Effector CD4-positive, alpha-beta T cell (primary cell): ENCODE data around the gene TANGO6.
"Not testable (repeated sequence)": the region's sequence is repeated elsewhere in the genome, so short reads cannot be mapped to it uniquely, and the experiment has no call there.

ENCODE experiments used
- DNase-seq: peaks from one replicate; pipeline ENCODE4 v3.0.0-alpha.2; 2020

Gene TANGO6

DNA sequence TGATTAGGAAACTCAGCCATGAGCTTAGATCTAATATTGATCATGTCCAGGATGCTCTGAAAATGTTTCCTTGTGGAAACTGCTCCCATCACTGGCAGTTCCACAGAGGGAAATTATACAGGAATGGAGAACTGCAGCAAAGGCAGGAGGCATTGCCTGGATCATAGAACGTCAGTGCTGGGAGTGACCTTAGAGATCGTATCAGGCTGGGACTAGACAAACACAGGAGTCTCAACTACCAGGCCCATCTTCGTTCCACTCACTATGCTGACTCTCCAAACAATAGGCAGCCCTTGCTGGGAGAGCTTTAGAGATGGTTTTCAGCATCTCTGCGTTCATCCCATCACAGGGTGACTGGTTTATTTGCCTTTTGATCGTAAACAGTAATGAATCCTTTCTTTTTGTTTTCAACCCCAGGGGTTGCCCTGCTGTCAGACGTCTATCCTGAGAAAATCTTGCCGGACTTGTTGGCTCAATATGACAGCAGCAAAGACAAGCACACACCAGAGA is 130.3 kb downstream of the TANGO6 start:
- no peak for DNase-seq

DNA sequence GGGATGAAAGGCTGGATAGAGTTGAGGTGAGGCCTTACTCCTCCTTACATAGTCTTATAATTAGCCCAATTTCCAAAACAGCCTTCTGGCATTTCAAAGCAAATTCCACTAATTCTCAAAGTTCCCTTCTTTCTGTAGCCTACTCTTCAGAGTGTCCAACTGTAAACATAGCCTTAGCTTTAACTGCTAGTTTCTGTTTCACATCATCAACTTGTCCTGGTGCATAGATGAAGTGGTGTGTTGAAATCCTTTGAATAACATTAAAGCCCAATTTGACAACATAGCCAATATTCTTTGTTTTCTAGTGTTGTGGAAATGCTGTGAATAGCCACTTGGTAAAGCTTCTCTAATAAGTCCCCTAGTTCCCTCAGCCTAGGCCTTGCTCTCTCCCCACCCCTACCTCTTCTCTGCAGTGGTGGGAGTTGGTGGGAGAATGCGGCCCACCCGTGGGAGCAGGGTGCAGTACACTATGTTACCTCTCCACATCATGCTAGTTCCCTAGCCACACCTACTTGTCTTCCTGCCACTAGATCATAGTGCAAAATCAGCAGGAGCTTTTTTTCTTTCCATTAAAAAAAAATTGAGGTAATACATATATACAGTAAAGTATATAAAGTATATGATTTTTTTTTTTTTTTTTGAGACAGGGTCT is 135.1 kb downstream of the TANGO6 start:
- no peak for DNase-seq

DNA sequence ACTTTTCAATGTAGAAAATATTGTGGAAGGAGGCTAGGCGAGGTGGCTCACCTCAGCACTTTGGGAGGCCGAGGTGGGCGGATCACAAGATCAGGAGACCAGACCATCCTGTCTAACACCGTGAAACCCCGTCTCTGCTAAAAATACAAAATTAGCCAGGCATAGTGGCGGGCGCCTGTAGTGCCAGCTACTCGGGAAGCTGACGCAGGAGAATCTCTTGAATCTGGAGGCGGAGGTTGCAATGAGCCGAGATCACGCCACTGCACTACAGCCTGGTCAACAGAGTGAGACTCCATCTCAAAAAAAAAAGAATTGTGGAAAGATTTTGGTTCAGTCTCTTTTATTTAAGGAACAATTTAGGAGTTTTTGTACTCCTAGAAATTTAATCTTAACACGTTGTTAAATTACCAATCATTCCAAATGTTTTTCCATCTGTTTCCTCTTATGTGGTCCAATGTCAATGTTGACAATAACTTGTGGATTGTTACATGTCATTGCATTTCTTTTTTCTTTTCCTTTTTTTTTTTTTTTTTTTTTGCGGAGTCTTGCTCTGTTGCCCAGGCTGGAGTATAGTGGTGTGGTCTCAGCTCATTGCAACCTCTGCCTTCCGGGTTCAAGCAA is 137.5 kb downstream of the TANGO6 start:
- no peak for DNase-seq

DNA sequence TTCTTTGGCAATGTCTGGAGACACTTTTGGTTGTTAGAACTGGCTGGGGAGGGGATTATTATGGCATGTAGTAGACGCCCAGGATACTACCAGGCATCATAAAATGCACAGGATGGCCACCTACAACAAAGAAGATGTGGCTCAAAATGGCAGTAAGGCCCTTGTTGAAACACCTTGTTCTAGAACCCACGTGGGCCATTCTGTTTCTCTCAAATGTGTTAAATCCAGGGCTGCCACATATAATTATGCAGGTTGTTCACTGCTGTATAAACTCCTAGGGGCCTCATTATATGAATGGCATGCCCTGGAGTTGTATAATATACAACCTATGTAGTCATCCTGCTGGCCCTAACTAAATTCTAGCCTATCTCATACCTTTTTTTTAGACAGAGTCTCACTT is 138.6 kb downstream of the TANGO6 start:
- no peak for DNase-seq

DNA sequence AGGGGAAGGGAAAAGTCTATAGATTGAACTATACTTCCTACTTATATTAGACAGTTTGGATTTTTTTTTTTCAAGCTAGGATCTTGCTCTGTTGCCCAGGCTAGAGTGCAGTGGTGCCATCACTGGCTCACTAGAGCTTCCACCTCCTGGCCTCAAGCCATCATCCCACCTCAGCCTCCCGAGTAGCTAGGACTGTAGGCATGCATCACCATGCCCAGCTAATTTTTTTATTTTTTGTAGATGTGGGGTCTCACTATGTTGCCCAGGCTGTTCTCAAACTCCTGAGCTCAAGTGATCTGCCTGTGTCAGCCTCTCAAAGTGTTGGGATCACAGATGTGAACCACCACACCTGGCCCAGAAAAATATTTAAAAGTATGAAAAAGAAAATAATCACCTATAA is 141.1 kb downstream of the TANGO6 start:
- no peak for DNase-seq

DNA sequence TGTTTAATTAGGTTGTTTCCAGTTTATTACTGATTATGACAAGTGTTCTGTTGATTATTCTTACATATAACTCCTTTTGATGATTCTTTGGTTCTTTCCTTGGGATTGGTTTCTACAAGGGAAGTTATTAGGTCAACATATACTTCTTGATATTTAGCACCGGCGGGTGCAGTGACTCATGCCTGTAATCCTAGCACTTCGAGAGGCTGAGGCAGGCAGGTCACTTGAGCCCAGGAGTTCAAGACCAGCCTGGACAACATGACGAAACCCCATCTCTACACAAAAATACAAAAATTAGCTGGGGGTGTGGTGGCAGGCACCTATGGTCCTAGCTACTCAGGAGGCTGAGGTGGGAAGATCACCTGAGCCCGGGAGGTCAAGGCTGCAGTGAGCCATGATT is 141.9 kb downstream of the TANGO6 start:
- no peak for DNase-seq

DNA sequence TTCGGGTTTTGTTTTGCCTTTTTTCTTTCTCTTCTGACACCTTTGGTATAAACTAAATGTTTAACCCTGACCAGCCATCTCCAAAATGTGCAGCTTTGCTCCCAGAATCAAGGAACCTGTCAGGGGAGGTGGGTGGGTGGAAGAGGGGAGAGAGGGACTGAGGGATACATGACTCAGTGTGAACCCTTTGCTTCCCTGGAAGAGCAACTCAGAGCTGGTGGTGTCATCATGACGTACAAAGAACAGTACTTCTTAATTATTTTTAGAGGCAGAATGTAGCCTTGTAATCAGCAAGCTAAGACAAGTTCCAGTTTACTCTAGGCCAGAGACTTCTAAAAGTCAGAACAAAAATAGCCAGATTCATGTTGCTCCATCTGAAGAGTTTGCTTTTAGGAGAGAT is 142.5 kb downstream of the TANGO6 start:
- no peak for DNase-seq

DNA sequence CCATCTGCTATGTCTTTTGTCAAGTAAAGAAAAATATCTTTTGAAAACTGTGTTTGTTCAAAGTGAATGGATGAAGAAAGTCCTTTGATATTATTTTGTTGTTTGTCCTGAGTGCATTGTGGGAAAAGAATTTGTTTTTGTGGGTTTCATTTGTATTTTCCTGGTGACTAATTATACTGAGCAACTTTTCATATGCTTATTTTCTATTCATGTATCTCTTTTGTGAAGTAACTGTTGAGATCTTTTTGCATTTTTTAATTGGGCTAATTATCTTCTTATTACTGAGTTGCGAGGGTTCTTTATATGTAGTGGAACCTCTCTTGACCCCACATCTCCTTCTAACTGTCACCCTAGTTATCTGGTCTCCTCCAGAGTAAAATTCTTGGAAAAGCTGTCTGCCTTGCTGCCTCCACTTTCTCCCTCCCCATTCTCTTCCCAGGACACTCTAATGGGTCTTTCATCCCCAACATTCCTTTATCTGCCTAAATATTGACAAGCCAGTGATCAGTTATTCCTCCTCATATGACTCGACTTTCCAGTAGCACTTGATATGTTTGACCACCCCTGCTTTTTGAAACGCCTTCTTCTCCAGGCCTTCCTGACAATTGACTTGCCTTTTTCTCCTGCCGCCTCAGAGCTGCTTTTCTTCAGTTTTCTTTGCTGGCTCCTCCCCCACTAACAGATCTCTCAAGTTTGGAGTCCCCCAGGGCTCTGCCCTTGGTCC is 144.6 kb downstream of the TANGO6 start:
- no peak for DNase-seq

DNA sequence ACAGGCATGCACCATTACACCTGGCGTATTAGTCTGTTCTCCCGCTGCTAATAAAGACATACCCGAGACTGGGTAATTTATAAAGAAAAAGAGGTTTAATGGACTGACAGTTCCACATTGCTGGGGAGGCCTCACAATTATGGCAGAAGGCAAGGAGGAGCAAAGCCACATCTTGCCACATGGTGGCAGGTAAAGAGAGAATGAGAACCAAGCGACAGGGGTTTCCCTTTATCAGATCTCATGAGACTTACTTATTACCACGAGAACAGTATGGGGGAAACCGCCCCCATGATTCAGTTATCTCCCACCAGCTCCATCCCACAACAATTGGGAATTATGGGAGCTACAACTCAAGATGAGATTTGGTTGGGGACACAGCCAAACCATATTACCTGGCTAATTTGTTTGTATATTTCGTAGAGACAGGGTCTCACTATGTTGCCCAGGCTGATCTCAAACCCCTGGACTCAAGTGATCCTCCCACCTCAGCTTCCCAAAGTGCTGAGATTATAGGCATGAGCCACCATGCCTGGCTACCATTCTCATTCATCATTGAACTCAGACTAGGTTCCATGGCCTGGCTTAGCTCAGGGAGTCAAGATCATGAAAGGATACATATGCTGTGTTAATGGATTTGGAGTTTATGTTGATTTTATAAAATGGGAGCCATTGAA is 147.0 kb downstream of the TANGO6 start:
- not testable (repeated sequence) for DNase-seq

DNA sequence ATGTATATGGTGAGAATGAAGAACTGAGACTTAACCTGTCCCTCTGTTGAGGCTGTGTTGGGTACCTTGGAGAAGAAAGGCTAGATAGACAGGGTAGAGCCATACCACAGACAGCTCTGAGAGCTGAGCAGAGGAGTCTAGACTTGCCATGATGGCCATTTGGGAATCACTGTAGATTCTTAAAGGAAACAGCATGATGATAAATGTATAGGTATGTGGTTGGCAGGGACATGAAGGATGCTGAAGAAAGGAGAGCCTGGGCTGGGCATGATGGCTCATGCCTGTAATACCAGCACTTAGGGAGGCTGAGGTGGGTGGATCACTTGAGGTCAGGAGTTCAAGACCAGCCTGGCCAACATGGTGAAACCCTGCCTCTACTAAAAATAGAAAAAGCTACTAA is 147.7 kb downstream of the TANGO6 start:
- no peak for DNase-seq

DNA sequence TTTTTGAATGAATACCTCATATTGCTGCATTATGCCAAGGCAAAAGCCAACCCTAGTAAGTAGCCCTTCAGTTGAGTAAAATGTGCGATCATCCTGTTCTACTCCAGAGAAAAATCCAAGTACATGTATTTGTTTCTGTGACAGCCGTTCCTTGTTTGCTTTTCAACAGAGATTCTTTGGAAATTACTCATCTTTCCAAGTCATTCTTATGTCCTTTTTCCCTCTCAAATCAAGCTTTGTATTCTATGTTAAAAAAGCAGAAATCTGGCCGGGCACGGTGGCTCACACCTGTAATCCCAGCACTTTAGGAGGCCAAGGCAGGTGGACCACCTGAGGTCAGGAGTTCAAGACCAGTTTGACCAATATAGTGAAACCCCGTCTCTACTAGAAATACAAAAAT is 149.2 kb downstream of the TANGO6 start:
- DNase-seq = no peak

DNA sequence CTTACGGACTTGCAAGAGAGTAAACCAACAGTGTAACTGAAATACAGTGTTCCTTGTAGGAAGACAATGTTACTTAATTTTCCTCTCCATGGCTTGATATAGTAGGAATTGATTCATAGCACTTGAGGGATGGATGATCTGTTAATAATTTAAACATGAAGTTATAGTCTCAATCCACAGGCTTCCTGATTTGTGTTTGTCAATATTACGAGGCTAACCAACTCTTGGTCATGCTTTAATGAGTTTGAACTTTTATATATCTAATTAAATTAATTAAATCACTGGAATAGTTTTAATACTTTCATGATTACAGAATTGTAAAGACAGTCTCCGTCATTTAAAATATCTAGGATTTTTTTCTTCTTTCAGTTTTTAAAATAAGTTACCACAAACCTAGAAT is 150.1 kb downstream of the TANGO6 start:
- no peak for DNase-seq

DNA sequence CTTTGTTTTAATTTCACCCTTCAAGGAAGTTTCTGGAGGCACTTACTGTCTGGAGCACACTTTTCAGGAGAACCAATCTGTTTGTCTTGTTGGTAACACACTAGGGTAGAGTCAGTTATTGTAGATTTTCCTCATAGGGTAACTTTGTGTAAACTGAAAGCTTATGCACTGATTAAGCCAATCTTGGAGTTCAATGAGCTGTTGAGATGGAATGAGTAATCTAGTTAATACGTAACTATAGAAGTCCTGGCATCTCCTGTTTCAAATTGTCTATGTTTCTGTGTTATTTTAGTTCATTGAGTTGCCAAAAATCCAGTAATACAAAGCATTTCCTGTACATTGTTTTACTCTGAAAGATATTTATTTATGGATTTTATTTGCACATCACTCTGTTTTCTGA is 150.6 kb downstream of the TANGO6 start:
- no peak for DNase-seq

DNA sequence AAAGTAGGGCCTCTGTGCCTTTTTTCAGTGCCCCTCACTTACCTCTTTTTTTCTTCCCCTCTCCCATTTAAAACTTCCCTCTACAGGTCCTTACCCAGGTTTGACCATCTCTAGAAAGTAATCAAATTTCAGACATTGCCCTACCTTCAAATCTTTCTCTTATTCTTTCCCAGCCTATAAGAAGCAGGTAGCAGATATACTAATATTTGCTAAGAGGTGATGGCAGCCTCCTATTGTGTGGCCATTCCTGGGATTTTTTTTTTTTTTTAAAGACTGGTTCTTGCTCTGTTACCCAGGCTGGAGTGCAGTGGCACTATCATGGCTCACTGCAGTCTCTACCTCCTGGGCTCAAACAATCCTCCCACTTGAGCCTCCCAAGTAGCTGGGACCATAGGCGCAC is 151.0 kb downstream of the TANGO6 start:
- DNase-seq = no peak

DNA sequence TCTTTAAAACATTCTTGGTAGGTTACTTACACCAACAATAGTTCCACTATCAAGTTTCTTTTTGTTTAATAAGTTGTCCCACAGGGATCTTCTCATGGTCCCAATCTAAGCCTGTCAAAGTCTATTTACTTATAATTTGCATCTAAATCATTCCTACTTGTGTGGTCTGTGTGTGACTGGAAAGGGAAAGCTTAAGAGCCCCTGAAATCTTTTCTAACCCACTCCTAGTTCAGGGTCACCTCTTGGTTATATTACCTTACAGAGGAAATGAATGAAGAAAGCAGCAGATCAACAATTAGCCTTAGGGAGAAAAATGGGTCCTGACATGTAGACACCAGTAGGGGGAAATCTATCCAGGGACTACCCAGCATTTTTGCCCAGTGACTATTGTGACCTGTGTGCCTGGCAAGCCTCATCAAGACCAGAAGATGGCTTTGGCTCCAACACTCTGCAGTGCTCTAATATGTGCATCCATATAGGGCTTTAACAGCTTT is 151.7 kb downstream of the TANGO6 start:
- no peak for DNase-seq

DNA sequence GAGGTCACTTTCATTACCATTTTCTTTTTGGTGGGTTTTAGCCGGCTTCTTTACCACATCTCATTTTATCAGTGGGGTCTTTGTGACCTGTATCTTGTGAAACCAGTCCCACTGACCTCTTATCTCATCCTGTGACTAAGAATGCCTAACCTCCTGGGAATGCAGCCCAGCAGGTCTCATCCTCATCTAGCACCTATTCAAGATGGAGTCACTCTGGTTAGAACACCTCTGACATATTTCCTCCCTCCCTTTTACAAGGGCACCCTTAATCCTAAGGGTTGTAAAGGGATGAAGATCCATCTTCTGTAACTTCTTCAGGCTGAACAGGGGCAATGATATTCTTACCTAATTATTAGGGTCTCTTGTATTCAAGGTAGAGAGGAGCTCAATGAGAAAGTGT is 154.2 kb downstream of the TANGO6 start:
- no peak for DNase-seq

DNA sequence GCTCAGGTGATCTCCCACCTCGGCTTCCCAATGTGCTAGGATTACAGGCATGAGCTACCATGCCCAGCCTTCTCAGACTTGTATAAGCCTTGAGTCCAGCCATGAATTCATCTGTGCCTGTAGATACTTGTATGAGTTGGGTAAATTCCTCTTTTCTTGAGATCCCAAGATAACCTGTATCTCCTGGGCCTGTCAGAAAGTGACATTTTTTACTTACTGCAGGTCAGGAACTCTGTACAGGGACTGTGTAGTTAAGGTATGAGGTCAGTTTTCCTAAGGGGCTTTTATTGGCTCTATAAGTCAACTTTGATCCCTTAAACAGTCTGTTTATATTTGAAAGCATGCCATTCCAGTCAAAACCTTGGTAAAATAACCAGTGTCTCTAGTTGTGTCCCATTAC is 155.8 kb downstream of the TANGO6 start:
- DNase-seq = no peak

DNA sequence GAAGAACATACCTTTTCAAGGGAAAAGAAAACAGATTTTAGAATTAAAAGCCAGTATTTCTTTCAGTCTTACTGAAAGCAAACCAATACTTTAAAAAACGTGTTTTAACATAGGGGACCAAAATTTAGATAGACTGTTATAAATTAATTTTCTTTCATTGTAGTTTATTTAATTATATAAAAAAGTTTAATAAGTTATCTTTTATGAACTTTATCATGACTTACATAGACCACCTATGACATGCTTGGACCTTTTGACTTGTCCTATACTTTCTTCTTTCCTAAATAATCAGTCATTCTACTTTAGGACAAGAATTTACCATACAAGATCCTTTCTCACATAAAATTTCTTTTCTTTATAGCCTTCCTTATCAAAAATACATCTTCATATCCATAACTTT is 160.2 kb downstream of the TANGO6 start:
- no peak for DNase-seq

DNA sequence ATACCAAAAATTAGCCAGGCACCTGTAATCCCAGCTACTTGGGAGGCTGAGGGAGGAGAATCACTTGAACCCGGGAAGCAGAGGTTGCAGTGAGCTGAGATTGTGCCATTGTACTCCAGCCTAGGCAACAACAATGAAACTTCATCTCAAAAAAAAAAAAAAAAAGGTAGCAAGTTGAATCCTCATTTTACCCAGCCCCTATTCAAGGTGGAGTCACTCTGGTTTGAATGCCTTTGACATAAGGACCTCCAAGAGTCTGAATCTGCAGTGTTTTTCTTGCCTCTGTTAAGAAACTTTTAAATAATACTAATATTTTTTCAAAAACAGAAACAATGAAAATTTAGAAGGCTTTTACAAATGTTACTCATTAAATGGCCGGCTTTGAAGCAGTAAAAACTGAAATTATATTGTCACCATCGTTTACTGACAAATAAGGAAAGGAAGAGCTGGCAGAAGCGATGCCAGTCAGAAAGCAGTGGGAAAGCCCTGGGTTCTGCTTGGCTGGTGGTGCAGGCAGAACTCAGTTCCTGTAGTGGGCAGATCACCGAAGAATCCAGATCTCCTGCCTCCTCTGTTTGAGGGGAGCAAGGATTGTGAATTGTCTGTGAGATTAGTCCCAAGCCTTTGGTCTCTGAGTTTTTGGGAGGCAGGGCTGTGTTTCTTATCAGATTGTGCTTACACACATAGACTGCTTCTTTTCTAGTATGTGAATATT is 162.5 kb downstream of the TANGO6 start:
- DNase-seq = no peak

DNA sequence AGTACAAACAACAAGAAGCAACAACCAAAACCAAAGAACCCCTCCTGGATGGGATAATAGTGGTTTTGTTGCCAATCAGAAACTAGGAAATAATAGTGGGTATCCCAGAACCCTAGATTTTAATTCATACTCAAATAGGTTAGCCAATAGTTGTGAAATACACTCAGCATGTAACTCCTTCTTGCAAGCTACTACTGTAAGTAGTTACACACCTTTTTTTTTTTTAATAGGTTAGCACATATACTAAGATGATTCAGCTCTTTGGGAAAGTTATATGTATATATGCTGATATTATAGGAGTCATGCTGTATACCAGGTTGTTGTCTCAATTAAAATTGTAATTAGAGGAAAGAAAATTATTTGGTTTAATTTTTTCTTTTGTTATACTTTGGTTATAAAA is 169.6 kb downstream of the TANGO6 start:
- no peak for DNase-seq

DNA sequence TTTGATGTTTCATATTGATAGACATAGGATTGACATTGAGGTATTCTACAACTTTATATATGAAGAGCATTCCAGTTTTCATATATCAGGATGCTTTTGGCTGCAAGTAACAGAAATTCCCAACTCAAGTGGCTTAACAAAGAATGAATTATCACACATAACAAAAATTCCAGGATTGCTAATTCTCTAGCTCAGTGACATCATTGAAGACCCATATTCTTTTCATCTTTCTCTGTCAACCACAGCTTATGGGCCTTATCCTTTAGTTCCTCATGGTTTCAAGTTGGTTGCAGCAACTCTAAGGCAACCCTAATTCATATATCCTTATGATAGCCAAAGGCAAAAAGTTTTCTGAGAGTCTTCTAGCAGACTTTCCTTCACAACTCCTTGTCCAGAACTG is 170.7 kb downstream of the TANGO6 start:
- DNase-seq = no peak

DNA sequence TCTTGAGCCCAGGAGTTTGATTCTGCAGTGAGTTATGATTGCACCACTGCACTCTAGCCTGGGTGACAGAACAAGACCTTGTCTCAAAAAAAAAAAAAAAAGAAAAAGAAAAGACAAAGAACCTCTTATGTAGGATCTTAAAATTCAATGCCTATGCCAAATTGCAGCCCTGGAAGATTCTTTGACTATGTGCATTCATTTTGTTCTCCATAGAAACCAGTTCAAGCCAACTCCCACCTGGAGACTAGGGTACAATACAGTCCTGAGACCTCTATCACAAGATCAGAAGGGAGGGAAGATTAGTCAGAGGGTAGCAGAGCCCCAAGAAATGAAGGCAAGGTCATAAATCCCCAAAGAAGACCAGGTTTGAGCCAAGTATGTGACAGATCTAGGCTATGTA is 171.5 kb downstream of the TANGO6 start:
- no peak for DNase-seq
